GM21576 (cell line): Measurements from ENCODE around the gene KRT32.
"Not testable (repeated sequence)": the region's sequence is repeated elsewhere in the genome, so short reads cannot be mapped to it uniquely, and the experiment has no call there.

Source experiments
- ATAC-seq: cut with Tn5 transposase; IDR thresholded peaks from one replicate; pipeline ENCODE4 v1.9.1; 2021; ENCODE audit warnings: mild to moderate bottlenecking, moderate library complexity; ENCODE audit not compliant: unreplicated experiment

KRT32 gene

DNA sequence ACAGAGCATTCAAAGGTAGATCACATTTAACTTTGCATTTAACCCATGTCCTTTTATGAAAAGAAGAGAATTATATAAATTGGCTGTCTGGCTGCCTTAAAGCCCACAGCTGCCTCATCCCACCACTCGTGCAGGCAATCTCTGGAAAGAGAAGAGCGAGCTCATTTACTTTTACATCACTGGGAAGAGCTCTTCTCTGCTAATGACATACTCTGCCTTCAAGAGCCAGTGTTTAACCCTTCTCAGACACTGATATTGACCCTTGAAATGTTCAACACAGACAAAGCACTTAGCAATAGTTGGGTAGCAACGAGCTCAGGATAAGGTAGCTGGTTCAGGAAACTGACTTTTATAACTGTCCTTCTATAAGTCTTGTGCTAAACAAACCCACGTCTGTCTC is 33.2 kb downstream of the KRT32 start:
- no peak for ATAC-seq

DNA sequence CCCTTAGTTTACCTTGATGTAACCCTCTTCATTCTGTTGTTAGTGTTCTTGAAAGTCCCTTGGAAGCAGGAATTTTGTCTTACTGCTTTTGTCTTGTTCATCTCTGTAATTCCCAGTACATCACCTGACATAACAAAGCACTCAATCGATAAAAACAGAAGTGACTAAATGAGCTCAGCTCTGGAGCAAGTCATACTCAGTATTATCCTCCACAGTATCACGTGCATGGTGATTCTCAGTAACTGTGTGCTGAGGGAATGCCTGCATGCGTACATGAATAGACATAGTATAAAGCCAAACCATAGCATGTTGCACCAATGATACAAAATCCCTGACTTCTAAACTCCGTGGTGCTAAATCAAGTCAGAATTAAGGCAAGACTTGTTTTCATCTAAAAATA is 33.6 kb downstream of the KRT32 start:
- ATAC-seq, result no peak

- ATAC-seq, result not testable (repeated sequence)
Measured at GRCh38 chr17:41430376-41430775, 36.8 kb downstream of the KRT32 start.

GRCh38 chr17:41429667-41430066 is 37.5 kb downstream of the KRT32 start:
- no peak for ATAC-seq

- no peak for ATAC-seq
Measured at GRCh38 chr17:41428591-41429291, 38.4 kb downstream of the KRT32 start.

DNA sequence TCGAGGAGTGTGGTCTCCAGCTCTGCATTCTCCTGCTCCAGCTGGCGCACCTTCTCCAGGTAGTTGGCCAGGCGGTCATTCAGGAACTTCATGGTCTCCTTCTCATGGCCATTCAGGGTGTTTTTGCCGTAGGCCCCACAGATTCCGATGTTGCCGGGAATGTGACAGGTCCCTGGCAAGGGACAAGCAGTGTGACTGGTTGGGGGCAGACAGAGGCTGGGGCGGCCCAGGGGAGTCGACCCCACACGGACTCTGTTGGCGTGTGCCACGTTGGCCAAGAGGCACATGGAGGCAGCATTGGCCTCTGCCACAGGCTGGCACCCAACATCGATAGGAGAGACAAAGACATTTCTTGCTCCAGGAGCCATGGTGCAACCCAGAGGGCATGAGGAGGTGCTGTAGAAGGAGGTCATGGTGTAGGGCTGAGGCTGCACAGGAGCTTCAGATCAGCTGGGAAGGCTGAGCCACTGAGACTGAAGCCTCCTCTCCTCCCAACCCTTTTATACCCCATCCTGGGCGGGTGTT is 43.0 kb downstream of the KRT32 start, which contains the start of gene KRT37:
KRT37 (minus strand) TSS at position 475 of the 525 bp plus-strand sequence; CDS start at position 413, 62 bp downstream.
- ATAC-seq, result no peak

GRCh38 chr17:41422586-41422985 is 44.6 kb downstream of the KRT32 start:
- not testable (repeated sequence) for ATAC-seq

GRCh38 chr17:41421617-41422016 is 45.6 kb downstream of the KRT32 start:
- no peak for ATAC-seq

GRCh38 chr17:41421116-41421515 is 46.1 kb downstream of the KRT32 start:
- no peak for ATAC-seq

DNA sequence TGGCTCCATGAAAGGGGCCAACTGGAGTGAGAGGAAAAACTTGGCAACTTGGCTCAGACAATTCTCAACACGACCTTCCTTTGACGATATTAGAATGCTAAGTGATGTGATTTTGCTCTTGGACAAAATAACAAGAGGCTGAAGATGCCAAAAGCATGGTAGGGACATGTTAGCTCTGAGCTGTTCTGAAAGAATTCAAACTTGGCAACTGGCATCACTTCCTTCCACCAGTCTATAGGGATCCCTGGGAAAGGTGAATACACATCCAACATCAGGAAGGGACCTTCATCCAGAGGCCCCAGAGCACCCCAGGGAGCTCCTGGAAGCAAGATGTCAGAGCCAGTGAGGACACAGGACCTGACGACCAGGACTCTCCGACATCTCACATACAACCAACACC is 47.1 kb downstream of the KRT32 start:
- no peak for ATAC-seq

- no peak for ATAC-seq
Measured at GRCh38 chr17:41419716-41420115, 47.5 kb downstream of the KRT32 start.

DNA sequence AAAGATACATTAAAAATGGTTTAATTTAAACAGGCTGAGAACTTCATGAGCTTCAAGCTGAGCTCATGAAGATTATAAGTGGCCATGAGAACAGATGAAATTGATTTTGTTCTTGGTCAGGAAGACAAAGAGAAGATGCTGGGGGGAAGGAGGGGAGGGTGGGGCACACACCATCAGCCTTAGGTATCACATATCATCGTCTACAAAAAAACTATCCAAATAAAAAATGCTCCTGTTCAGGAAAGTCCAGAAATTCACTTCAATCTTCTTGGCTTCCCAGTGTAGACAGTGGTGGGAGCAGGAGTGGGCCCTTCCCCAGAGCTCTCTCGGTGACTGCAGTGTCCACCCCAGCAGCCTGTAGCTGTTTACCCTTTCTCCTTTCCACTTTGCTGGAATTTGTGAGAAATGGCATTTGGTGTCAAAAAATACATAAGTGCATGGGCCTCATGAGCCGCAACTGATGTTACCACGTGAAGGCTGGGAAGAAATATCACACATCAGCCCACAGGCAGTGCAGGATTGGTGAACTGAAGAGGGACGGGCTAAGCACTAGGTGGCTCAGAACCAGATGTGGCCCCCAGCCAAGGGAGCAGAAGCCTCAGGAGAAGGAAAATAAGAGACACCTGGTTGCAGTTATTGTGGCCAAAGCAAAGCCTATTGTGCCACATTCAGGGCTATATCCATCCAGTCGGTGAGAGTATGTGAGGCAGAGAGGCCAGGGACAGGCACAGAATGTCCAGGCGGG is 48.9 kb downstream of the KRT32 start:
- no peak for ATAC-seq

DNA sequence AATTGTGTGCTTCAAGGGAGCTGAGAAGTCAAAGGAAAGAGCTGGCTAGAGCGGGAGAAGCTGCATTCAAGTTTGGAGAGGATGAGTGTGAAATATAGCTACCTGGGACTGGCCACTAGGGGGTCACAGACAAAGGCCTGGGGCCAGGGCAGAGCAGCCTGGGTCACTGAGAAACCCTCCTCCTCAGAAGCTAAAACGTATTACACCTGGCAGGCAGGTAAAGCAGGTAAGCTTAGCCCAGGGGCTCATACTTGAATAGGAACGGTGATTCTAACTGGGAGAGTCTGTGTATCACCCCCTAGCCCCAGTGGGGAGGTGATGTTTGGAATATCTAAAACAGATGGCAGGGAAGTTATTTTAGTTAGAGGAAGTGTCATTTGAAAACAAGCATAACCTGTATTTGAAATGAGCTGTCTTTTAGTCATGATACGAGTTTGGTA is 49.6 kb downstream of the KRT32 start:
- no peak for ATAC-seq

DNA sequence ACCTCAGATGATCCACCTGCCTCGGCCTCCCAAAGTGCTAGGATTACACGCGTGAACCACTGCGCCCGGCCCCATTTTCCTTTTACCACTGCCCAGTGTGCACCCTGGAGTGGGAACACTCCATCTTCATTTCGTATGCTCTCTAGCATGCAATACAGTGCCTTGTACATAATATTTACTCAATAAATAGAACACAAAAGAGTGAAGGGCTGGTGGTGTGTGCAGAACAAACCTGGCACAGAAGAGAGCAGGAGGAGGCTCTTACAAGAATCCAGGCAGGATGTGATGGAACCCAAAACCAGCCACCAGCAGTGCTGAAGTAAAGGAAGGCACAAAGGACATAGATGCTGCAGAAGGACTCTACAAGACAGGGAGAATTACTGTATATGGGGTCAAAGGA is 50.1 kb downstream of the KRT32 start:
- ATAC-seq, result no peak

- no peak for ATAC-seq
Measured at GRCh38 chr17:41416479-41416878, 50.7 kb downstream of the KRT32 start.

- ATAC-seq, result no peak
Measured at GRCh38 chr17:41415833-41416335, 51.3 kb downstream of the KRT32 start.

- no peak for ATAC-seq
Measured at GRCh38 chr17:41415411-41415810, 51.8 kb downstream of the KRT32 start.

- ATAC-seq, result no peak
Measured at GRCh38 chr17:41413982-41414381, 53.2 kb downstream of the KRT32 start.

GRCh38 chr17:41413353-41413957 is 53.7 kb downstream of the KRT32 start:
- ATAC-seq, result no peak

DNA sequence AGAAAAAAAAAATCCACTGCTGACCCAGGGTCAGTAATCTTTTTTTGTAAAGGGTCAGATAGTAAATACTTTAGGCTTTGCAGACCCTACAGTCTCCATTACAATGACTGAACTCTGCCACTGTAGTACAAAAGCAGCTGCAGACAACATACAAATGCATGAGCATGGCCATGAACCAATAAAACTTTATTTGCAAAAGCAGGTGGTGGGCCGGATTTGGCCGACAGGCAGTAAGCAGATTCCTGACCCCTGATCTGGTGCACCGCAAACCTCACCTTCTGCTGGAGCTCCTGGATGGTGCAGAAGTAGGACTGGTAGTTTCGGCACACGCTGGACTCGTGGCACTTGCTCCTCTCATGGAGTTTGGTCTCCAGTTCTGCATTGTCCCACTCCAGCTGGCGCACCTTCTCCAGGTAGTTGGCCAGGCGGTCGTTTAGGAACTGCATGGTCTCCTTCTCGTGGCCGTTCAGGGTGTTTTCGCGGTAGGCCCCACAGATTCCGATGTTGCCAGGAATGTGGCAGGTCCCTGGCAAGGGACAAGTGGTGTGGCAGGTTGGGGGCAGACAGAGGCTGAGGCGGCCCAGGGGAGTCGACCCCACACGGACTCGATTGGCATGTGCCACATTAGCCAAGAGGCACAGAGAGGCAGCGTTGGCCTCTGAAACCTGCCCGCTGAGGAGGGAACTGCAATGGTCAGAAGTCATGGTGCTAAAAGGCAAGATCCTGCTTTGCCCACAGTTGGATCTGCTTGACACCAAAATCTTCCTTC is 55.9 kb downstream of the KRT32 start:
- ATAC-seq, result no peak
